GM23338 (cell line): ENCODE data around the gene CCNI2. TPM values are rescaled to one million over a fixed set of nuclear protein-coding genes. Genes with fewer than 3 reads are reported as not detected.

Source experiments
- ATAC-seq: fragments of 200-7000 bp; cut with Tn5 transposase; 3 replicates; pipeline ENCODE4 v1.9.1; 2020
- DNase-seq: peaks from one replicate; pipeline ENCODE4 v3.0.0-alpha.2; 2015; ENCODE audit warnings: low spot score
- H2AFZ ChIP-seq: fragments of 200-600 bp; sonication (generic); 2 replicates; pipeline ENCODE4 v1.8.0; 2016; ENCODE audit warnings: antibody characterized with exemption, mild to moderate bottlenecking, moderate library complexity
- H3F3A ChIP-seq: fragments of 200-600 bp; sonication (generic); replicated peaks from 2 replicates; pipeline ENCODE4 v1.8.0; 2017; ENCODE audit warnings: antibody characterized with exemption, mixed run types, low read depth
- H3K27ac ChIP-seq: fragments of 200-600 bp; sonication (generic); 2 replicates; pipeline ENCODE4 v1.6.1; 2016; ENCODE audit warnings: low read depth
- H3K27me3 ChIP-seq: fragments of 200-600 bp; sonication (generic); 2 replicates; pipeline ENCODE4 v1.8.0; 2016; ENCODE audit warnings: mild to moderate bottlenecking, mixed run types, moderate library complexity; ENCODE audit not compliant: insufficient read depth
- H3K36me3 ChIP-seq: fragments of 200-600 bp; sonication (generic); 2 replicates; pipeline ENCODE4 v1.8.0; 2016; ENCODE audit warnings: mild to moderate bottlenecking; ENCODE audit not compliant: insufficient read depth
- H3K4me1 ChIP-seq: fragments of 200-600 bp; sonication (generic); 2 replicates; pipeline ENCODE4 v1.8.0; 2016; ENCODE audit warnings: mild to moderate bottlenecking, moderate library complexity; ENCODE audit not compliant: insufficient read depth
- H3K4me2 ChIP-seq: fragments of 200-600 bp; sonication (generic); 2 replicates; pipeline ENCODE4 v1.7.1; 2017; ENCODE audit warnings: mixed run types
- H3K4me3 ChIP-seq: fragments of 200-600 bp; sonication (generic); 2 replicates; pipeline ENCODE4 v1.6.1; 2016; ENCODE audit warnings: mixed run types
- H3K79me2 ChIP-seq: fragments of 200-600 bp; sonication (generic); replicated peaks from 2 replicates; pipeline ENCODE4 v1.8.0; 2017; ENCODE audit warnings: mild to moderate bottlenecking; ENCODE audit not compliant: insufficient read depth
- H3K9me2 ChIP-seq: fragments of 200-600 bp; sonication (generic); 2 replicates; pipeline ENCODE4 v1.8.0; 2017; ENCODE audit not compliant: insufficient read depth
- H4K20me1 ChIP-seq: fragments of 200-600 bp; sonication (generic); replicated peaks from 2 replicates; pipeline ENCODE4 v1.8.0; 2017; ENCODE audit warnings: mild to moderate bottlenecking; ENCODE audit not compliant: insufficient read depth
- H3K27ac Mint-ChIP-seq: 2 replicates; pipeline ENCODE4 v1.8.0; 2020; ENCODE audit warnings: inconsistent platforms, mild to moderate bottlenecking, moderate library complexity, mixed read lengths
- H3K27me3 Mint-ChIP-seq: 3 replicates; pipeline ENCODE4 v1.8.0; 2022; ENCODE audit warnings: low read depth, mild to moderate bottlenecking, moderate library complexity, mixed read lengths, inconsistent platforms; ENCODE audit not compliant: insufficient read depth, poor library complexity
- H3K36me3 Mint-ChIP-seq: 3 replicates; pipeline ENCODE4 v1.8.0; 2021; ENCODE audit warnings: low read depth, mild to moderate bottlenecking, inconsistent platforms, moderate library complexity, mixed read lengths
- H3K4me1 Mint-ChIP-seq: 3 replicates; pipeline ENCODE4 v1.8.0; 2020; ENCODE audit warnings: mild to moderate bottlenecking, inconsistent platforms, mixed read lengths
- H3K4me3 Mint-ChIP-seq: 3 replicates; pipeline ENCODE4 v1.8.0; 2021; ENCODE audit warnings: moderate library complexity, mild to moderate bottlenecking, inconsistent platforms, mixed read lengths
- H3K9me3 Mint-ChIP-seq: 3 replicates; pipeline ENCODE4 v1.8.0; 2020; ENCODE audit warnings: moderate library complexity, mild to moderate bottlenecking, inconsistent platforms, mixed read lengths
- EZH2phosphoT487 ChIP-seq: fragments of 200-600 bp; sonication (generic); IDR thresholded peaks from one replicate; pipeline ENCODE4 v1.8.1; 2018; ENCODE audit warnings: antibody characterized with exemption; ENCODE audit not compliant: unreplicated experiment
- NANOG ChIP-seq: IDR thresholded peaks from 2 replicates; pipeline ENCODE4 v1.6.1; 2016; ENCODE audit warnings: antibody characterized with exemption, borderline replicate concordance
- REST ChIP-seq: IDR thresholded peaks from one replicate; pipeline ENCODE4 v1.6.1; 2018; ENCODE audit warnings: antibody characterized with exemption; ENCODE audit not compliant: unreplicated experiment
- STAT1 ChIP-seq: IDR thresholded peaks from one replicate; pipeline ENCODE4 v1.6.1; 2016; ENCODE audit warnings: antibody characterized with exemption; ENCODE audit not compliant: unreplicated experiment
- ZNF331 ChIP-seq: fragments of 250-450 bp; sonication (Bioruptor Pico); IDR thresholded peaks from 2 replicates; pipeline ENCODE4 v1.5.0; 2020; ENCODE audit warnings: low read depth, mild to moderate bottlenecking, moderate library complexity
- polyA plus RNA-seq: library from polyadenylated mRNA; unstranded; fragments of >200 nt; fragmentation: Nextera tagmentation; extraction: Ambion mirVana; gene quantifications from 2 replicates; pipeline ENCODE4 v1.2.1, GENCODE V29; 2016
- total RNA-seq: library from RNA; depleted of rRNA; stranded (reverse); fragments of >200 nt; shearing (Covaris generic); gene quantifications from 2 replicates; pipeline ENCODE4 v1.2.3, GENCODE V29; 2014
- TF ChIP-seq, protein P1 (sequence below): IDR thresholded peaks from 2 replicates; pipeline ENCODE4 v1.6.1; 2016; ENCODE audit warnings: antibody characterized with exemption

Gene CCNI2
- total and polyA plus RNA-seq, 2 experiments from 2014 or later: 0.55 to 2.5 TPM

- Histone ChIP-seq H4K20me1 (no peaks in the 10 kb centered on the region), H3K27ac (no peak overlapping the region), H3K79me2 (no peaks in the 10 kb centered on the region), H3K36me3 (no peaks in the 10 kb centered on the region), H2AFZ (no peak overlapping the region), H3K4me1 (no peaks in the 10 kb centered on the region), H3K9me2 (no peaks in the 10 kb centered on the region), H3K4me3 (no peak overlapping the region), H3K4me2 (no peak overlapping the region), H3F3A (no peaks in the 10 kb centered on the region), H3K27me3 (no peaks in the 10 kb centered on the region)
- no peak for ATAC-seq
- Mint-ChIP-seq H3K4me3 (no peak overlapping the region), H3K27me3 (peaks cover 3% of the 10 kb centered on the region), H3K36me3 (no peaks in the 10 kb centered on the region), H3K27ac (no peak overlapping the region), H3K9me3 (no peaks in the 10 kb centered on the region), H3K4me1 (no peaks in the 10 kb centered on the region)
- TF ChIP-seq REST (no peak), NANOG (no peak), STAT1 (no peak)
- TF ChIP-seq, protein P1, sequence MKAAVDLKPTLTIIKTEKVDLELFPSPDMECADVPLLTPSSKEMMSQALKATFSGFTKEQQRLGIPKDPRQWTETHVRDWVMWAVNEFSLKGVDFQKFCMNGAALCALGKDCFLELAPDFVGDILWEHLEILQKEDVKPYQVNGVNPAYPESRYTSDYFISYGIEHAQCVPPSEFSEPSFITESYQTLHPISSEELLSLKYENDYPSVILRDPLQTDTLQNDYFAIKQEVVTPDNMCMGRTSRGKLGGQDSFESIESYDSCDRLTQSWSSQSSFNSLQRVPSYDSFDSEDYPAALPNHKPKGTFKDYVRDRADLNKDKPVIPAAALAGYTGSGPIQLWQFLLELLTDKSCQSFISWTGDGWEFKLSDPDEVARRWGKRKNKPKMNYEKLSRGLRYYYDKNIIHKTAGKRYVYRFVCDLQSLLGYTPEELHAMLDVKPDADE: no peak
- no peak for DNase-seq
Observed at GRCh38 chr5:132729896-132730295, 17.3 kb upstream of the CCNI2 start.

DNA sequence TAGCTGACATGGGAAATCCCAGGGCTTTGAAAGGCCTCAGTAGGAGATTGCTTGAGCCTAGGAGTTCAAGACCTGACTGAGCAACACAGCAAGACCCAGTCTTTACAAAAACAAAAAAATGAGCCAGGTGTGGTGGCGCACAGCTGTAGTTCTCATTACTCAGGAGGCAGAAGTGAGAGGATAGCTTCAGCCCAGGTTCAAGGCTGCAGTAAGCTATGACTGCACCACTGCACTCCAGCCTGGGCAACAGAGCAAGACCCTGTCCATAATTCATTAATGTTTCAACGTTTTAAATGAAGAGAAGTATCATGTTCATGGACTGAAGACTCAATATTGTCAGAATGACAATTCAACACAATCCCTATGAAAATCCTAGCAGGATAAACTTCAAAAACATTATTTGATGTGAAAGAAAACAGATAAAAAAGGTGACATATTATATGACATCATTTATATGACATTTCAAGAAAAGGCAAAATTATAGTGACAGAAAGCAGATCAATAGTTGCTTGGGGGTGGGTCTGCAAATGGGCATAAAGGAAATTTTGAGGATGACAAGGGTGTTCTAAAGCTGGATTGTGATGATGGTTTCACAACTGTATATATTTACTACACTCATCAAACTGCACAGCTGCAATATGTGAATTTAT is 13.6 kb upstream of the CCNI2 start:
- Histone ChIP-seq H3F3A (no peaks in the 10 kb centered on the region), H3K27ac (no peak overlapping the region), H3K4me3 (no peak overlapping the region), H3K36me3 (no peaks in the 10 kb centered on the region), H3K27me3 (peaks cover 4% of the 10 kb centered on the region; the same call in 1 of the 2 replicates), H3K4me2 (no peak overlapping the region), H3K79me2 (peaks cover 11% of the 10 kb centered on the region), H2AFZ (no peak overlapping the region), H3K9me2 (no peaks in the 10 kb centered on the region), H3K4me1 (peaks cover 6% of the 10 kb centered on the region; the same call in 1 of the 2 replicates), H4K20me1 (peaks cover 11% of the 10 kb centered on the region; the same call in 1 of the 2 replicates)
- ATAC-seq (no peak), DNase-seq (no peak)
- H3K4me3 Mint-ChIP-seq: no peak overlapping the region
- H3K27ac Mint-ChIP-seq: no peak overlapping the region
- no peaks in the 10 kb centered on the region for H3K36me3 Mint-ChIP-seq
- TF ChIP-seq EZH2phosphoT487 (no peak), ZNF331 (no peak)
- H3K4me1 Mint-ChIP-seq: peaks cover 14% of the 10 kb centered on the region
- peaks cover 3% of the 10 kb centered on the region for H3K27me3 Mint-ChIP-seq
- H3K9me3 Mint-ChIP-seq: no peaks in the 10 kb centered on the region
